ENCODE results near the gene C1orf52.

DNA sequence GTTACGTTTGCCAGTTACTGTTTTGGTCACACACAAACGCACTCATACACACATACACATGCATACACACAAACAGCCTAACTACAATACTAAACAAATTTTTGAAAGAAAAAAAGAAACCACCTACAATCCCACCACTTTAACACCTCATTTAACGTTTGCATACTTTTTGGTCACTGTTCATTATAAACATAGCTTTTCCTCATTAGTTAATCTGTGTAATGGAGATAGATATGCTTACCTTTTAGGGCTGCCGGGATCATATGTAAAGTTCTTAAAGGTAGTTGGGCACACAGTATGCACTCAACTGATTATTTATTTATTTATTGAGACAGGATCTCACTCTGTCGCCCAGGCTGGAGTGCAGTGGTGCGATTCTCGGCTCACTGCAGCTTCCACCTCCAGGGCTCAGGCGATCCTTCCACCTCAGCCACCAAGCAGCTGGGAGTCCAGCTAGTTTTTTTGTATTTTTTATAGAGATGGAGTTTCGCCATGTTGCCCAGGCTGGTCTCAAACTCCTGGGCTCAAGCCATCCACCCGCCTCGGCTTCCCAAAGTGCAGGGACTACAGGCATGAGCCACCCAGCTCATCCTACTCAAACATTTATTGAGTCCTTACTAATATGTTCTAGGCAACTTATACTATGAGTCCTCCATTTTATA, 17.6 kb upstream of the C1orf52 start:
- TF ChIP-seq, protein P1, sequence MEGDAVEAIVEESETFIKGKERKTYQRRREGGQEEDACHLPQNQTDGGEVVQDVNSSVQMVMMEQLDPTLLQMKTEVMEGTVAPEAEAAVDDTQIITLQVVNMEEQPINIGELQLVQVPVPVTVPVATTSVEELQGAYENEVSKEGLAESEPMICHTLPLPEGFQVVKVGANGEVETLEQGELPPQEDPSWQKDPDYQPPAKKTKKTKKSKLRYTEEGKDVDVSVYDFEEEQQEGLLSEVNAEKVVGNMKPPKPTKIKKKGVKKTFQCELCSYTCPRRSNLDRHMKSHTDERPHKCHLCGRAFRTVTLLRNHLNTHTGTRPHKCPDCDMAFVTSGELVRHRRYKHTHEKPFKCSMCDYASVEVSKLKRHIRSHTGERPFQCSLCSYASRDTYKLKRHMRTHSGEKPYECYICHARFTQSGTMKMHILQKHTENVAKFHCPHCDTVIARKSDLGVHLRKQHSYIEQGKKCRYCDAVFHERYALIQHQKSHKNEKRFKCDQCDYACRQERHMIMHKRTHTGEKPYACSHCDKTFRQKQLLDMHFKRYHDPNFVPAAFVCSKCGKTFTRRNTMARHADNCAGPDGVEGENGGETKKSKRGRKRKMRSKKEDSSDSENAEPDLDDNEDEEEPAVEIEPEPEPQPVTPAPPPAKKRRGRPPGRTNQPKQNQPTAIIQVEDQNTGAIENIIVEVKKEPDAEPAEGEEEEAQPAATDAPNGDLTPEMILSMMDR (conservative IDR thresholded peaks at IDR 0.05; ENCODE audit: low read depth, low read length): no peak
- no peak for TF ChIP-seq EZH2 (IDR thresholded peaks at IDR 0.05; ENCODE audit: borderline replicate concordance, low read depth, low read length, poor library complexity, severe bottlenecking)
